Endothelial cell of umbilical vein (primary cell): ENCODE measurements around the gene SLC35B2.

Experiments used
- CTCF ChIP-seq, 2 donors: IDR thresholded peaks; 1 replicate in 1 of 2; 2 replicates in 1 of 2; pipeline ENCODE4 v1.5.1; 2011; ENCODE audit warnings: low read length in 2 of 2, mild to moderate bottlenecking in 2 of 2, moderate library complexity in 2 of 2, control low read depth in 1 of 2, inconsistent platforms in 1 of 2, low read depth in 1 of 2; ENCODE audit not compliant: insufficient read depth in 1 of 2; ENCODE audit errors: extremely low read depth in 1 of 2
- EZH2 ChIP-seq: IDR thresholded peaks from 2 replicates; pipeline ENCODE4 v1.6.1; 2012; ENCODE audit warnings: borderline replicate concordance, low read depth, mild to moderate bottlenecking, moderate library complexity, low read length, inconsistent platforms; ENCODE audit not compliant: severe bottlenecking
- FOS ChIP-seq: IDR thresholded peaks from 2 replicates; pipeline ENCODE4 v1.6.1; 2011; ENCODE audit warnings: mild to moderate bottlenecking, low read length, moderate library complexity, borderline replicate concordance; ENCODE audit not compliant: insufficient read depth
- JUN ChIP-seq: IDR thresholded peaks from 2 replicates; pipeline ENCODE4 v1.6.1; 2011; ENCODE audit warnings: borderline replicate concordance, low read depth; ENCODE audit not compliant: insufficient read length, insufficient read depth
- MYC ChIP-seq: IDR thresholded peaks from one replicate; pipeline ENCODE4 v1.6.1; 2011; ENCODE audit warnings: mild to moderate bottlenecking, low read depth, low read length
- POLR2A ChIP-seq: IDR thresholded peaks from 2 replicates; pipeline ENCODE4 v1.6.1; 2012; ENCODE audit warnings: low read depth, mild to moderate bottlenecking, control low read depth, low read length
- POLR2AphosphoS5 ChIP-seq: IDR thresholded peaks from 2 replicates; pipeline ENCODE4 v1.6.1; 2012; ENCODE audit warnings: low read depth, mild to moderate bottlenecking, control low read depth, low read length, moderate library complexity; ENCODE audit not compliant: insufficient read depth
- TF ChIP-seq, protein P1 (sequence below): IDR thresholded peaks from 2 replicates; pipeline ENCODE4 v1.6.1; 2011; ENCODE audit not compliant: insufficient read depth, insufficient read length

DNA sequence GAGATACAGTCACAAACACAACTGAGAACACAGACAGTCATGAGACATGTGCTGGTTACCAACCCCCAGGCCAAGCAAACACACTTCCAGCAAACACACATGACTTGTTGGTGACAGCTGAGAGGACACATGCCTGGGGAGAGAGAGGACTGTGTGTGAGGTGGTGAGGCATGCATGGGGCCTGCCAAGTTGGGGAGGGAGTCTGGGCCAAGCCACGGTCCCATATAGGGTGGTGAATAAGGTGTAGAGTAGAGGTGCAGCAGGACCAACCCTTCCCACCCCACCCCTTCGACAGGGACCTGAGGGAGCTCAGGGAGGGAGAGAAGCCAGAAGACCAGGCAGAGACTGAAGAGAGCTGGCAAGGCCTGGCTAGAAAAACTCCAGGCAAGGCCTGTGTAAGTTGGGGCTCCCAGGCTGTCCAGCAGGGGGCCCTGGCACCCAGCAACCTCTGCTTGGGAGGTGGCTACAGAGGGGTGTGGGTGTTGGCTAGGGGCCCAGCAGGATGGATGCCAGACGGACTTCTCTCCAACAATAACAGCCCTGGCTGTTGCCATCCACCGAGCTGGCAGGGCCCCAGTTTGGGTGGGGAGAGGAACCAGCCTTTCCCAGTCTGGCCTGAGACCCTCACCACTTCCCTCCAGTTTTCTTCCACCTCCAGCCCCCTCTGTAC is 35.9 kb downstream of the SLC35B2 start:
- TF ChIP-seq EZH2, result no peak
- TF ChIP-seq CTCF (IDR thresholded peaks at IDR 0.05; ENCODE audit: extremely low read depth in 1 of 2, insufficient read depth in 1 of 2, low read depth in 1 of 2, low read length in 2 of 2), result peak; percentile 89 to 98
- no peak for TF ChIP-seq POLR2A
- TF ChIP-seq, protein P1, sequence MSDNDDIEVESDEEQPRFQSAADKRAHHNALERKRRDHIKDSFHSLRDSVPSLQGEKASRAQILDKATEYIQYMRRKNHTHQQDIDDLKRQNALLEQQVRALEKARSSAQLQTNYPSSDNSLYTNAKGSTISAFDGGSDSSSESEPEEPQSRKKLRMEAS, result no peak
- TF ChIP-seq POLR2AphosphoS5, result peak; percentile 92
- no peak for TF ChIP-seq JUN
- TF ChIP-seq FOS, result no peak
- no peak for TF ChIP-seq MYC
